Adrenal gland (tissue), 12 donors: Measurements from ENCODE around the gene LDB3. TPM values are rescaled to one million over a fixed set of nuclear protein-coding genes. Genes with fewer than 3 reads are reported as not detected.

Experiments
- DNase-seq, 7 donors: peaks; one replicate each; pipeline ENCODE4 v3.0.0-alpha.2; 2019 to 2020
- H3K27ac ChIP-seq, 5 donors: fragments of 200-600 bp; sonication (generic) in 4 of 5; 1 replicate in 3 of 5; 2 replicates in 2 of 5; pipeline versions ENCODE4 v1.5.1 to v1.8.0; 2016 to 2020; ENCODE audit warnings: mild to moderate bottlenecking in 1 of 5
- H3K27me3 ChIP-seq: fragments of 200-600 bp; 2 replicates; pipeline ENCODE4 v1.8.0; 2021
- H3K36me3 ChIP-seq, 2 donors: fragments of 200-600 bp; replicated peaks in 1 of 2; 1 replicate in 1 of 2; 2 replicates in 1 of 2; pipeline versions ENCODE4 v1.5.1 to v1.8.0; 2018 to 2022
- H3K4me1 ChIP-seq, 2 donors: fragments of 200-600 bp; replicated peaks in 1 of 2; 1 replicate in 1 of 2; 2 replicates in 1 of 2; pipeline versions ENCODE4 v1.5.1 to v1.8.0; 2018 to 2021
- H3K4me3 ChIP-seq, 4 donors: fragments of 200-600 bp; sonication (generic) in 3 of 4; one replicate each; pipeline ENCODE4 v1.5.1; 2016 to 2018
- H3K9me3 ChIP-seq, 3 donors: fragments of 200-600 bp; sonication (generic) in 1 of 3; replicated peaks in 1 of 3; 1 replicate in 2 of 3; 2 replicates in 1 of 3; pipeline versions ENCODE4 v1.5.1 to v1.8.0; 2016 to 2021
- POLR2A ChIP-seq, 2 donors: fragments of 450-650 bp; IDR thresholded peaks; one replicate each; pipeline ENCODE4 v1.6.1; 2017; ENCODE audit warnings: antibody characterized with exemption in 2 of 2, mild to moderate bottlenecking in 2 of 2, moderate library complexity in 1 of 2
- WGBS, 4 donors: extraction: QIAGEN DNeasy Blood & Tissue Kit in 2 of 4; methylation state at CpG; one replicate each; pipeline versions ENCODE4 v1.1.5 to v1.1.7; 2013 to 2017; 5-methylcytosine and 5-hydroxymethylcytosine counted together
- intact Hi-C, 2 donors: fragments of 100-400 bp; cut with DNase I; formaldehyde crosslinking; loops; one replicate each; pipeline versions ENCODE4 v1.14.1 to v1.15.0; 2022 to 2023
- polyA plus RNA-seq, 3 donors: library from polyadenylated mRNA; stranded (reverse); fragments of 200-250 nt in 2 of 3; fragments of 350-450 nt in 1 of 3; fragmentation: Illumina TruSeq in 1 of 3; extraction: RNeasy Lipid Tissue Mini Kit (QIAGEN cat#74804) in 1 of 3; gene quantifications; one replicate each; pipeline ENCODE4 v1.2.3, GENCODE V29; 2013 to 2014
- total RNA-seq, 9 donors: library from RNA; depleted of rRNA in 4 of 9; stranded (reverse); fragments of >200 nt in 4 of 9; fragments of 120-200 nt in 1 of 9; fragmentation: NEBNext Ultra II Directional in 1 of 9; extraction: Animal tissue kit (Norgen Biotek cat#: 25700) in 1 of 9; gene quantifications; one replicate each; pipeline versions ENCODE4 v1.1.0 to v1.2.4, GENCODE V29; 2013 to 2023
- TF ChIP-seq, protein P1 (sequence below), 6 experiments: fragments of 450-650 bp in 4 of 6; fragments of 200-600 bp in 2 of 6; sonication (generic) in 1 of 6; IDR thresholded peaks; 1 replicate in 5 of 6; 2 replicates in 1 of 6; pipeline versions ENCODE4 v1.5.1 to v1.8.0; 2016 to 2021; ENCODE audit warnings: antibody characterized with exemption in 6 of 6, mild to moderate bottlenecking in 2 of 6, moderate library complexity in 1 of 6
- donor health status: healthy with polysubstance abuse.
- donor health status: Bipolar disorder and iron deficiency.
- donor health status: DM: yes; HTN: yes; CAD: no.
- donor health status: DM: no; HTN: no; CAD: no.
- donor health status: DM: no; HTN: no; CAD: no.
- donor health status: DM: yes; HTN: yes; CAD: no.

LDB3 gene
- total and polyA plus RNA-seq, 12 donors, result 0.14 to 2.7 (median 0.36) TPM

DNA sequence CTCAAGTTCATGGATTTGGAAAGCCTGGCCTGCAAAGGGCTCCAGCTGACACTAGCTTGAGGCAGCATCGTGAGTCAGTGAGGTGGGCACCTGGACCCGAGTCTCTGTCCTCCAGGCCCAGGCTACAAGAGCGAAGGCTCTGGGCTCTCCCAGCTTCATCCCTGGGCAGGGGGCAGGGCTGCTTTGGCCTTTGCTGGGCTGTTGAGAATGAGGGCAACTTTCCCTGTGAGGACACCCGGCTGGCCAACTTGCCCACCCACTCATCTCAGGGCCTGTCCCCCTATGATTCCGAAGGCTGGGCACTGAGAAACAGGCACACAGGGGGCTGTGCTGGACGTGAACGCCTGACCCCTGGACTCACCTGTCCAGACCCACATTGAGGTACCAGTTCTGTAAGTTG, 24.4 kb downstream of the LDB3 start:
- WGBS, 4 donors, result 81 to 90% (median 85%) methylated on average over 3 to 7 of the region's 7 CpGs
- no peak overlapping the region for H3K27ac ChIP-seq
- no peaks in the 10 kb centered on the region for H3K4me1 ChIP-seq

DNA sequence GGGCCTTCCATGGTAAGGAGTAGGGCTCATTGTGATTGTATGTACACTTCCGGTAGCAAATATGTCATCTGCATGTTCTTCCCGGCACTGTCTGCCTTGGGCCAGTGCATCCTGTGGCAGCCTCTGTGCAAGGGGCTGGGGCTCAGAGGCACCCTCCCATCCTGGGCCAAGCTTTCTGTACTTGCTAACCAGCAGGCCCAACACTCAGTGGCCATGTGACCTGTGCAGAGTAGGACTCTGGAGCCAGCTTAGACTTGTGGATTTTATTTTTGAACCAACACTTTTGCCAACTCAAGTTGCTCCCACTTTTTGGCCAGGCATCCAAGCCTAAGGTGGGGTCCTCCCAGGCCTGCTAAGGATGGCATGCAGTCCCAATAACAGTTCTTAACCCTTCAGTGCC, 25.0 kb downstream of the LDB3 start:
- intact Hi-C loops, result loop anchor here in 1 of 2 donors (5.0 kb wide), 1 partner anchor 204 kb away; no protein-coding TSS in a partner anchor
- 78 to 100% (median 80%) methylated on average over 1 to 2 of the region's 2 CpGs for WGBS, 4 donors
- no peak overlapping the region for H3K4me3 ChIP-seq

More for the DNA sequence above, 24.4 kb downstream of the LDB3 start:
- H3K4me3 ChIP-seq, result no peak overlapping the region
- no peak for TF ChIP-seq POLR2A (IDR thresholded peaks at IDR 0.05)
- TF ChIP-seq, protein P1, sequence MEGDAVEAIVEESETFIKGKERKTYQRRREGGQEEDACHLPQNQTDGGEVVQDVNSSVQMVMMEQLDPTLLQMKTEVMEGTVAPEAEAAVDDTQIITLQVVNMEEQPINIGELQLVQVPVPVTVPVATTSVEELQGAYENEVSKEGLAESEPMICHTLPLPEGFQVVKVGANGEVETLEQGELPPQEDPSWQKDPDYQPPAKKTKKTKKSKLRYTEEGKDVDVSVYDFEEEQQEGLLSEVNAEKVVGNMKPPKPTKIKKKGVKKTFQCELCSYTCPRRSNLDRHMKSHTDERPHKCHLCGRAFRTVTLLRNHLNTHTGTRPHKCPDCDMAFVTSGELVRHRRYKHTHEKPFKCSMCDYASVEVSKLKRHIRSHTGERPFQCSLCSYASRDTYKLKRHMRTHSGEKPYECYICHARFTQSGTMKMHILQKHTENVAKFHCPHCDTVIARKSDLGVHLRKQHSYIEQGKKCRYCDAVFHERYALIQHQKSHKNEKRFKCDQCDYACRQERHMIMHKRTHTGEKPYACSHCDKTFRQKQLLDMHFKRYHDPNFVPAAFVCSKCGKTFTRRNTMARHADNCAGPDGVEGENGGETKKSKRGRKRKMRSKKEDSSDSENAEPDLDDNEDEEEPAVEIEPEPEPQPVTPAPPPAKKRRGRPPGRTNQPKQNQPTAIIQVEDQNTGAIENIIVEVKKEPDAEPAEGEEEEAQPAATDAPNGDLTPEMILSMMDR (IDR thresholded peaks at IDR 0.05), result no peak
- H3K36me3 ChIP-seq, result no peaks in the 10 kb centered on the region
- intact Hi-C loops, result loop anchor here in 1 of 2 donors (5.0 kb wide), 1 partner anchor 205 kb away; no protein-coding TSS in a partner anchor
- H3K9me3 ChIP-seq, result no peaks in the 10 kb centered on the region
- no peaks in the 10 kb centered on the region for H3K27me3 ChIP-seq
- DNase-seq, result no peak

DNA sequence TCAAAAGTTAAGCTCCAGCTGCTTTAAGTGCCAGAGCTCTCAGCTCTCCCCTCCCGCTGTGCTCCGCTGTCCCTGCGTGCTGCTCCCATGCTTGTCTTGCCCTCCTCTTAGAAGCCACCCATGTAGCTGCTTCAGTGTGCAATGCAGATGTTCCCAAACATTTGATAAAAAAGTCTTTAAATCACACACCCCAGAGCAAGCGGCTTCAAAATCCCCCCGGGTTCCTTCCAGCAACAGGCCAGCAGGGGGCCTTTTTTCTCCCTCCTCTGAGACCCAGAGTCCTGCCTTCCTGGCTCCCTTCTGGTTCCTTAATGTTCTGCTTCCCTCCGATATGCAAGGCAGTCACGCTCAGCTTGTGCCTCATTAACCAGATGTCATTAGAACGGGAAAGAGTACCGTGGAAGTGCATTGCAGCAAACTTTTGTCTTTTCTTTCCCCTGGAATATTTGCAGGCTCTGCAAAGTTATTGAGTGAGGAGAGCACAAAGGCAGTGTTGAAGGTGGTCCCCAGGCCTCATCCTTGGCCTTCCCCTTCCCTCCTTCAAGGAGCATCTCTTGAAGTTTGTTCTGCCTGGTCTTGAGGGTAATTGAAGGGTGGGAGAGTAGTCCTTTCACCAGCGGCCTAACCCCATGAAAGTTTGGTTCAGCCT, 25.5 kb downstream of the LDB3 start:
- Histone ChIP-seq H3K36me3 (no peaks in the 10 kb centered on the region), H3K4me1 (no peaks in the 10 kb centered on the region), H3K9me3 (no peaks in the 10 kb centered on the region), H3K4me3 (no peak overlapping the region), H3K27me3 (no peaks in the 10 kb centered on the region), H3K27ac (no peak overlapping the region)
- intact Hi-C loops, result loop anchor here in 1 of 2 donors (5.0 kb wide), 1 partner anchor 203 kb away; no protein-coding TSS in a partner anchor
- no peak for TF ChIP-seq POLR2A (IDR thresholded peaks at IDR 0.05)
- TF ChIP-seq, protein P1 (IDR thresholded peaks at IDR 0.05), result peak; percentile 44 to 61 (median 57)
- WGBS, 4 donors, result 37 to 51% (median 48%) methylated on average over 10 of the region's 10 CpGs
- peak in 5 of 7 donors; percentile 40 to 66 (median 56) for DNase-seq

More for the DNA sequence above, 25.0 kb downstream of the LDB3 start:
- TF ChIP-seq, protein P1 (IDR thresholded peaks at IDR 0.05), result no peak
- TF ChIP-seq POLR2A (IDR thresholded peaks at IDR 0.05), result no peak
- H3K9me3 ChIP-seq, result no peaks in the 10 kb centered on the region
- H3K27ac ChIP-seq, result no peak overlapping the region
- no peaks in the 10 kb centered on the region for H3K36me3 ChIP-seq
- DNase-seq, result no peak
- no peaks in the 10 kb centered on the region for H3K27me3 ChIP-seq
- H3K4me1 ChIP-seq, result no peaks in the 10 kb centered on the region

DNA sequence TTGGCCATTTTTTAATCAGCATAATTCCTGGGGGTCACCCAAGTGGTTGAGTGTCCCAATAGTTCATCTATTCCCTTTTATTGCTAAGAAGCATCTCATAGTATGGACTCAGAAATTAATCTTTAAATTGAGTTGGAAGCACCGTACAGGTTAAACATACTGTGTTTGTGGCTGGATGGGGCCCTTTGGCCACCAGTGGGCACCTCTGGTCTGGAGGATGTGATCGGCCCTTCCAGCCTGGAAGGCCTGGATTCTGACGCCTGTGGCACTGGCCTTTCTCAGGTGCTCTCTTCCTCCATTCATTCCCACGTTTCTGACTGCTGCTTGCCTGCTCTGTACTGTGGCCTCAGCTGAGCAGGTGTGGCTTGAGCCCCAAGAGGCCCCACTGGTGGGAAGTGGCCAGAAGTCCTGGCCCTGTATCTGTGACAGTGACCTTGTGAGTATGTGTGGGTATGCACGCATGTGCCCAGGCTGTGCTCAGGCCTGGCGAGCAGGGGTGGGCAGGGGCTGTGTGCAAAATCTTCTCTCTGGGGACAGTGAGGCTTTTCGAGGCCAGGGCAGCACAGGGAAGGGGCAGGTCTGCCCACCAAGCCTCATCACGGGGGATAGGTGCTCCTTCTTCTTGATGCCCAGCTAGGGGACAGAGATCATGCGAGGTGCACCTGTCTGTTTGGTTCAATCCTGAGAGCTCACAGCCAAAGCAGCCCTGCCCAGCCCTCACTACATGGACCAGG, 30.1 kb downstream of the LDB3 start:
- Histone ChIP-seq H3K4me3 (no peak overlapping the region), H3K9me3 (no peaks in the 10 kb centered on the region), H3K27me3 (no peaks in the 10 kb centered on the region), H3K36me3 (no peaks in the 10 kb centered on the region), H3K4me1 (no peaks in the 10 kb centered on the region), H3K27ac (no peak overlapping the region)
- TF ChIP-seq, protein P1 (IDR thresholded peaks at IDR 0.05), result no peak
- no peak for TF ChIP-seq POLR2A (IDR thresholded peaks at IDR 0.05)
- 80 to 83% (median 81%) methylated on average over 7 to 9 of the region's 9 CpGs for WGBS, 4 donors
- DNase-seq, result no peak
- intact Hi-C loops, result no loop called here
